ENCODE measurements around the gene KASH5. TPM values are rescaled to one million over a fixed set of nuclear protein-coding genes. Genes with fewer than 3 reads are reported as not detected.

KASH5 gene
- total RNA-seq, 1 experiment from 2014 or later = 0.42 TPM

DNA sequence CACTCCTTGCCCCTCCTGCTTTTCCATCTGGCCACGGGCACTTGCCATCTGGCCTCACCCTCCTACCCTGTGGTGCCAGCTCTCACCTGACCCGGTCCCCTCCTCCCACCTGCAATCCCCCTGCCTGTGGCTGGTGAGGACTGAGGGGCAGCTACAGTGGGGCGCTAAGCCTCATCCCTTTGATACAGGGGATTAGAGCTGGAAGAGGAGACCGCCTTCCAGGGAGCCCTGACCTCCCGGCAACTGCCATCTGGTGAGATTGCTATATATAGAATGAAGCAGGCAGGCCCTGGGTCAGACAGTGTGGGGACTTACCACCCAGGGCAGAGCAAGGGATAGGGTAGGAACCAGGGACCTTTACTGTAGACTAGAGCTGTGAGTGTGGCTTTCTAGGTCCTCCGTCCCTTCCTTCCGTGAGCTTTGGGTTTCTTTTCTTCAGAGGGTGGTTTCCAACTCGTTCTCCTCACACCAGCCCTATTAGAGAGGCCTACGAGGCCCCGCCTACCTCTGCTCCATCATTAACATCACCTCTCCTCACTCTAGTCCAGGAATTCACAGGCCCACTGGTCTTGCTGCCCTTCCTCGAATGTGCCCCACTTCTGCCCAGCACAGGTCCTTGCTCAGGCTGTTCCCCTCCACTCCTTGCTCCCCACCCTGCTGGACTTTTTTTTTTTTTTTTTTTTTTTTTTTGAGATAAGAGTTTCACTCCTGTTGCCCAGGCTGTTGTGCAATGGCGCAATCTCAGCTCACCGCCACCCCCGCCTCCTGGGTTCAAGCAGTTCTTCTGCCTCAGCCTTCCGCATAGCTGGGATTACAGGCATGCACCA, 7.7 kb downstream of the KASH5 start:
- Mint-ChIP-seq H3K27me3 (ENCODE audit: low read depth) (no peaks in the 10 kb centered on the region; the same call in 1 of the 2 replicates), H3K9me3 (no peaks in the 10 kb centered on the region), H3K4me3 (no peak overlapping the region), H3K4me1 (peaks cover 37% of the 10 kb centered on the region), H3K36me3 (no peaks in the 10 kb centered on the region), H3K27ac (no peak overlapping the region)
- ATAC-seq = no peak; the same call in 1 of the 2 replicates
- CTCF ChIA-PET = interaction anchor here (0.6 to 1.6 kb wide), 4 partner anchors 21 to 47 kb away, joined by 3 to 5 read pairs (median 4); partner anchors contain the start of genes GFY and TEAD2
- TF ChIP-seq ZNF423 (CRISPR knock-in tag; IDR thresholded peaks at IDR 0.05) (no peak), MXD4 (CRISPR knock-in tag; IDR thresholded peaks at IDR 0.05; ENCODE audit: borderline replicate concordance) (no peak), KAT7 (CRISPR knock-in tag; IDR thresholded peaks at IDR 0.05; ENCODE audit: borderline replicate concordance) (no peak), GTF2I (CRISPR knock-in tag; conservative IDR thresholded peaks at IDR 0.05) (no peak), ZNF671 (CRISPR knock-in tag; IDR thresholded peaks at IDR 0.05) (no peak), ELF4 (CRISPR knock-in tag; IDR thresholded peaks at IDR 0.05; ENCODE audit: low read depth) (no peak), ZNF232 (CRISPR knock-in tag; IDR thresholded peaks at IDR 0.05) (no peak), TEAD4 (CRISPR knock-in tag; IDR thresholded peaks at IDR 0.05) (no peak), RELA (CRISPR knock-in tag; IDR thresholded peaks at IDR 0.05; ENCODE audit: borderline replicate concordance) (no peak), CBFB (CRISPR knock-in tag; IDR thresholded peaks at IDR 0.05; ENCODE audit: low read depth) (no peak), ZNF219 (CRISPR knock-in tag; IDR thresholded peaks at IDR 0.05; ENCODE audit: borderline replicate concordance) (no peak)
- TF ChIP-seq, protein P1, sequence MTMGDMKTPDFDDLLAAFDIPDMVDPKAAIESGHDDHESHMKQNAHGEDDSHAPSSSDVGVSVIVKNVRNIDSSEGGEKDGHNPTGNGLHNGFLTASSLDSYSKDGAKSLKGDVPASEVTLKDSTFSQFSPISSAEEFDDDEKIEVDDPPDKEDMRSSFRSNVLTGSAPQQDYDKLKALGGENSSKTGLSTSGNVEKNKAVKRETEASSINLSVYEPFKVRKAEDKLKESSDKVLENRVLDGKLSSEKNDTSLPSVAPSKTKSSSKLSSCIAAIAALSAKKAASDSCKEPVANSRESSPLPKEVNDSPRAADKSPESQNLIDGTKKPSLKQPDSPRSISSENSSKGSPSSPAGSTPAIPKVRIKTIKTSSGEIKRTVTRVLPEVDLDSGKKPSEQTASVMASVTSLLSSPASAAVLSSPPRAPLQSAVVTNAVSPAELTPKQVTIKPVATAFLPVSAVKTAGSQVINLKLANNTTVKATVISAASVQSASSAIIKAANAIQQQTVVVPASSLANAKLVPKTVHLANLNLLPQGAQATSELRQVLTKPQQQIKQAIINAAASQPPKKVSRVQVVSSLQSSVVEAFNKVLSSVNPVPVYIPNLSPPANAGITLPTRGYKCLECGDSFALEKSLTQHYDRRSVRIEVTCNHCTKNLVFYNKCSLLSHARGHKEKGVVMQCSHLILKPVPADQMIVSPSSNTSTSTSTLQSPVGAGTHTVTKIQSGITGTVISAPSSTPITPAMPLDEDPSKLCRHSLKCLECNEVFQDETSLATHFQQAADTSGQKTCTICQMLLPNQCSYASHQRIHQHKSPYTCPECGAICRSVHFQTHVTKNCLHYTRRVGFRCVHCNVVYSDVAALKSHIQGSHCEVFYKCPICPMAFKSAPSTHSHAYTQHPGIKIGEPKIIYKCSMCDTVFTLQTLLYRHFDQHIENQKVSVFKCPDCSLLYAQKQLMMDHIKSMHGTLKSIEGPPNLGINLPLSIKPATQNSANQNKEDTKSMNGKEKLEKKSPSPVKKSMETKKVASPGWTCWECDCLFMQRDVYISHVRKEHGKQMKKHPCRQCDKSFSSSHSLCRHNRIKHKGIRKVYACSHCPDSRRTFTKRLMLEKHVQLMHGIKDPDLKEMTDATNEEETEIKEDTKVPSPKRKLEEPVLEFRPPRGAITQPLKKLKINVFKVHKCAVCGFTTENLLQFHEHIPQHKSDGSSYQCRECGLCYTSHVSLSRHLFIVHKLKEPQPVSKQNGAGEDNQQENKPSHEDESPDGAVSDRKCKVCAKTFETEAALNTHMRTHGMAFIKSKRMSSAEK (CRISPR knock-in tag; IDR thresholded peaks at IDR 0.05; ENCODE audit: borderline replicate concordance) = no peak
- TF ChIP-seq, protein P2, sequence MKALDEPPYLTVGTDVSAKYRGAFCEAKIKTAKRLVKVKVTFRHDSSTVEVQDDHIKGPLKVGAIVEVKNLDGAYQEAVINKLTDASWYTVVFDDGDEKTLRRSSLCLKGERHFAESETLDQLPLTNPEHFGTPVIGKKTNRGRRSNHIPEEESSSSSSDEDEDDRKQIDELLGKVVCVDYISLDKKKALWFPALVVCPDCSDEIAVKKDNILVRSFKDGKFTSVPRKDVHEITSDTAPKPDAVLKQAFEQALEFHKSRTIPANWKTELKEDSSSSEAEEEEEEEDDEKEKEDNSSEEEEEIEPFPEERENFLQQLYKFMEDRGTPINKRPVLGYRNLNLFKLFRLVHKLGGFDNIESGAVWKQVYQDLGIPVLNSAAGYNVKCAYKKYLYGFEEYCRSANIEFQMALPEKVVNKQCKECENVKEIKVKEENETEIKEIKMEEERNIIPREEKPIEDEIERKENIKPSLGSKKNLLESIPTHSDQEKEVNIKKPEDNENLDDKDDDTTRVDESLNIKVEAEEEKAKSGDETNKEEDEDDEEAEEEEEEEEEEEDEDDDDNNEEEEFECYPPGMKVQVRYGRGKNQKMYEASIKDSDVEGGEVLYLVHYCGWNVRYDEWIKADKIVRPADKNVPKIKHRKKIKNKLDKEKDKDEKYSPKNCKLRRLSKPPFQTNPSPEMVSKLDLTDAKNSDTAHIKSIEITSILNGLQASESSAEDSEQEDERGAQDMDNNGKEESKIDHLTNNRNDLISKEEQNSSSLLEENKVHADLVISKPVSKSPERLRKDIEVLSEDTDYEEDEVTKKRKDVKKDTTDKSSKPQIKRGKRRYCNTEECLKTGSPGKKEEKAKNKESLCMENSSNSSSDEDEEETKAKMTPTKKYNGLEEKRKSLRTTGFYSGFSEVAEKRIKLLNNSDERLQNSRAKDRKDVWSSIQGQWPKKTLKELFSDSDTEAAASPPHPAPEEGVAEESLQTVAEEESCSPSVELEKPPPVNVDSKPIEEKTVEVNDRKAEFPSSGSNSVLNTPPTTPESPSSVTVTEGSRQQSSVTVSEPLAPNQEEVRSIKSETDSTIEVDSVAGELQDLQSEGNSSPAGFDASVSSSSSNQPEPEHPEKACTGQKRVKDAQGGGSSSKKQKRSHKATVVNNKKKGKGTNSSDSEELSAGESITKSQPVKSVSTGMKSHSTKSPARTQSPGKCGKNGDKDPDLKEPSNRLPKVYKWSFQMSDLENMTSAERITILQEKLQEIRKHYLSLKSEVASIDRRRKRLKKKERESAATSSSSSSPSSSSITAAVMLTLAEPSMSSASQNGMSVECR (CRISPR knock-in tag; IDR thresholded peaks at IDR 0.05; ENCODE audit: borderline replicate concordance) = no peak
- TF ChIP-seq, protein P3, sequence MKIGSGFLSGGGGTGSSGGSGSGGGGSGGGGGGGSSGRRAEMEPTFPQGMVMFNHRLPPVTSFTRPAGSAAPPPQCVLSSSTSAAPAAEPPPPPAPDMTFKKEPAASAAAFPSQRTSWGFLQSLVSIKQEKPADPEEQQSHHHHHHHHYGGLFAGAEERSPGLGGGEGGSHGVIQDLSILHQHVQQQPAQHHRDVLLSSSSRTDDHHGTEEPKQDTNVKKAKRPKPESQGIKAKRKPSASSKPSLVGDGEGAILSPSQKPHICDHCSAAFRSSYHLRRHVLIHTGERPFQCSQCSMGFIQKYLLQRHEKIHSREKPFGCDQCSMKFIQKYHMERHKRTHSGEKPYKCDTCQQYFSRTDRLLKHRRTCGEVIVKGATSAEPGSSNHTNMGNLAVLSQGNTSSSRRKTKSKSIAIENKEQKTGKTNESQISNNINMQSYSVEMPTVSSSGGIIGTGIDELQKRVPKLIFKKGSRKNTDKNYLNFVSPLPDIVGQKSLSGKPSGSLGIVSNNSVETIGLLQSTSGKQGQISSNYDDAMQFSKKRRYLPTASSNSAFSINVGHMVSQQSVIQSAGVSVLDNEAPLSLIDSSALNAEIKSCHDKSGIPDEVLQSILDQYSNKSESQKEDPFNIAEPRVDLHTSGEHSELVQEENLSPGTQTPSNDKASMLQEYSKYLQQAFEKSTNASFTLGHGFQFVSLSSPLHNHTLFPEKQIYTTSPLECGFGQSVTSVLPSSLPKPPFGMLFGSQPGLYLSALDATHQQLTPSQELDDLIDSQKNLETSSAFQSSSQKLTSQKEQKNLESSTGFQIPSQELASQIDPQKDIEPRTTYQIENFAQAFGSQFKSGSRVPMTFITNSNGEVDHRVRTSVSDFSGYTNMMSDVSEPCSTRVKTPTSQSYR (CRISPR knock-in tag; IDR thresholded peaks at IDR 0.05) = no peak
- TF ChIP-seq, protein P4, sequence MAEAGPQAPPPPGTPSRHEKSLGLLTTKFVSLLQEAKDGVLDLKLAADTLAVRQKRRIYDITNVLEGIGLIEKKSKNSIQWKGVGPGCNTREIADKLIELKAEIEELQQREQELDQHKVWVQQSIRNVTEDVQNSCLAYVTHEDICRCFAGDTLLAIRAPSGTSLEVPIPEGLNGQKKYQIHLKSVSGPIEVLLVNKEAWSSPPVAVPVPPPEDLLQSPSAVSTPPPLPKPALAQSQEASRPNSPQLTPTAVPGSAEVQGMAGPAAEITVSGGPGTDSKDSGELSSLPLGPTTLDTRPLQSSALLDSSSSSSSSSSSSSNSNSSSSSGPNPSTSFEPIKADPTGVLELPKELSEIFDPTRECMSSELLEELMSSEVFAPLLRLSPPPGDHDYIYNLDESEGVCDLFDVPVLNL (CRISPR knock-in tag; IDR thresholded peaks at IDR 0.05; ENCODE audit: borderline replicate concordance, low read depth) = no peak
- TF ChIP-seq, protein P5, sequence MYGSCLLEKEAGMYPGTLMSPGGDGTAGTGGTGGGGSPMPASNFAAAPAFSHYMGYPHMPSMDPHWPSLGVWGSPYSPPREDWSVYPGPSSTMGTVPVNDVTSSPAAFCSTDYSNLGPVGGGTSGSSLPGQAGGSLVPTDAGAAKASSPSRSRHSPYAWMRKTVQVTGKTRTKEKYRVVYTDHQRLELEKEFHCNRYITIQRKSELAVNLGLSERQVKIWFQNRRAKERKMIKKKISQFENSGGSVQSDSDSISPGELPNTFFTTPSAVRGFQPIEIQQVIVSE (CRISPR knock-in tag; IDR thresholded peaks at IDR 0.05; ENCODE audit: borderline replicate concordance) = no peak
- no peak for DNase-seq (ENCODE audit: low spot score)
- POLR2A ChIA-PET = interaction anchor here (0.6 to 0.9 kb wide), 2 partner anchors 10 to 57 kb away, joined by 3 read pairs; partner anchors contain the start of gene ALDH16A1
